Activated CD4-positive, alpha-beta memory T cell treated with anti-CD3 and anti-CD28 coated beads, Interleukin-2, amount 10 ng/mL, durations not matched to agents 7 days and 5 days (primary cell): ENCODE results near the gene CPNE8. TPM values are rescaled to one million over a fixed set of nuclear protein-coding genes. Genes with fewer than 3 reads are reported as not detected.

Experiments used
- CTCF ChIA-PET: fragments of 350-600 bp; sonication (Branson Sonifier 250); formaldehyde crosslinking; loops from one replicate; lab custom pipeline; 2021; ENCODE audit warnings: antibody characterized with exemption, inconsistent platforms; lab: Charles Lee
- POLR2A ChIA-PET: fragments of 350-600 bp; sonication (Branson Sonifier 250); formaldehyde crosslinking; loops from one replicate; lab custom pipeline; 2021; ENCODE audit warnings: antibody characterized with exemption; lab: Charles Lee
- DNase-seq: peaks from one replicate; pipeline ENCODE4 v3.0.0-alpha.2; 2020
- H3K27ac Mint-ChIP-seq: one replicate; pipeline ENCODE4 v1.8.0; 2021; ENCODE audit warnings: mild to moderate bottlenecking, mixed read lengths
- H3K27me3 Mint-ChIP-seq: one replicate; pipeline ENCODE4 v1.8.0; 2021; ENCODE audit warnings: mixed read lengths
- H3K36me3 Mint-ChIP-seq: one replicate; pipeline ENCODE4 v1.8.0; 2021; ENCODE audit warnings: low read depth, mixed read lengths
- H3K4me1 Mint-ChIP-seq: one replicate; pipeline ENCODE4 v1.8.0; 2021; ENCODE audit warnings: mixed read lengths
- H3K4me3 Mint-ChIP-seq: one replicate; pipeline ENCODE4 v1.8.0; 2021; ENCODE audit warnings: mild to moderate bottlenecking, mixed read lengths
- H3K9me3 Mint-ChIP-seq: one replicate; pipeline ENCODE4 v1.8.0; 2021; ENCODE audit warnings: mixed read lengths
- total RNA-seq, 2 experiments: library from RNA; stranded (reverse); gene quantifications; one replicate each; pipeline ENCODE4 v1.2.3, GENCODE V29; 2021

The CPNE8 gene
- total RNA-seq, result 1 to 10 TPM; 4.2 to 4.6 TPM

GRCh38 chr12:38905480-38906351, at the start of gene CPNE8:
Gene CPNE8, minus strand, starts transcription at chr12:38905591. Its CDS starts 57 bp downstream, at chr12:38905534.
- H3K27me3 Mint-ChIP-seq, result peaks cover 21% of the 10 kb centered on the region
- ChIA-PET CTCF (interaction anchor here (0.6 to 2.7 kb wide), 13 partner anchors 10 to 588 kb away, joined by 3 to 19 read pairs (median 4); no protein-coding TSS in a partner anchor), POLR2A (interaction anchor here (0.6 kb wide), 1 partner anchor 723 kb away, joined by 3 read pairs; no protein-coding TSS in a partner anchor)
- DNase-seq, result peak; percentile 58
- H3K4me1 Mint-ChIP-seq, result peaks cover 30% of the 10 kb centered on the region
- peak within 1 kb of the TSS; percentile 83 for H3K27ac Mint-ChIP-seq
- H3K36me3 Mint-ChIP-seq, result no peaks in the 10 kb centered on the region
- H3K4me3 Mint-ChIP-seq, result peak within 1 kb of the TSS; percentile 86
- no peaks in the 10 kb centered on the region for H3K9me3 Mint-ChIP-seq

- no peaks in the 10 kb centered on the region for H3K27me3 Mint-ChIP-seq
- no peak overlapping the region for H3K27ac Mint-ChIP-seq
- no peaks in the 10 kb centered on the region for H3K36me3 Mint-ChIP-seq
- no peak for DNase-seq
- POLR2A ChIA-PET, result no interaction called here
- peaks cover 6% of the 10 kb centered on the region for H3K9me3 Mint-ChIP-seq
- CTCF ChIA-PET, result no interaction called here
- H3K4me3 Mint-ChIP-seq, result no peak overlapping the region
- no peaks in the 10 kb centered on the region for H3K4me1 Mint-ChIP-seq
These were observed 49.0 kb upstream of the CPNE8 start for GRCh38 chr12:38954238-38954873.

GRCh38 chr12:38949363-38949762, 44.0 kb upstream of the CPNE8 start:
- H3K4me3 Mint-ChIP-seq, result no peak overlapping the region
- no peaks in the 10 kb centered on the region for H3K4me1 Mint-ChIP-seq
- POLR2A ChIA-PET, result no interaction called here
- H3K9me3 Mint-ChIP-seq, result no peaks in the 10 kb centered on the region
- H3K27ac Mint-ChIP-seq, result no peak overlapping the region
- CTCF ChIA-PET, result no interaction called here
- no peak for DNase-seq
- H3K36me3 Mint-ChIP-seq, result no peaks in the 10 kb centered on the region
- no peaks in the 10 kb centered on the region for H3K27me3 Mint-ChIP-seq

DNA sequence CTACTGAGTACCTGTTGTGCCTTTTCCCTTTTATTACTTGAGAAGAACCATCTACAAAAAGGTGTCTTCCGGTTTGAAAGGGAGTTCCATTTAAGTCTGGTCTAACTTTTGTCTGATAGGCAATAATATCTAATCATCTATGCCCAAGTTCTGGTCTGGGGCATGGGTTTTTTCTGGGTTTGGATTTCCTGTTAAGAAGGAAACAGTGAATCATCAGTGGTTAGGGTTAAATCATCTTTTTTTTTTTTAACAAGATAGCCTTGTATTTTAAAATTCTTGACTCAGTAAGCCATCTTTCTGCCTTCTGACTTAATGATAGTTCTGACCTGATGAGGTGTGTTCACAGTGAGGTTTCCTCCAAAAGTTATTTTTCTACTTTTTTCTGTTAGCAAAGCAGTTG, 29.3 kb upstream of the CPNE8 start:
- Mint-ChIP-seq H3K36me3 (no peaks in the 10 kb centered on the region), H3K4me3 (no peak overlapping the region), H3K27ac (no peak overlapping the region), H3K27me3 (no peaks in the 10 kb centered on the region), H3K9me3 (no peaks in the 10 kb centered on the region), H3K4me1 (peaks cover 8% of the 10 kb centered on the region)
- ChIA-PET POLR2A (no interaction called here), CTCF (no interaction called here)
- no peak for DNase-seq

GRCh38 chr12:38934078-38934584, 28.7 kb upstream of the CPNE8 start:
- Mint-ChIP-seq H3K9me3 (no peaks in the 10 kb centered on the region), H3K4me1 (peaks cover 8% of the 10 kb centered on the region), H3K36me3 (no peaks in the 10 kb centered on the region), H3K27ac (no peak overlapping the region), H3K27me3 (no peaks in the 10 kb centered on the region), H3K4me3 (no peak overlapping the region)
- no peak for DNase-seq
- POLR2A ChIA-PET, result no interaction called here
- CTCF ChIA-PET, result interaction anchor here (1.6 kb wide), 1 partner anchor 28 kb away, joined by 7 read pairs; no protein-coding TSS in a partner anchor

GRCh38 chr12:38932320-38932719, 26.9 kb upstream of the CPNE8 start:
- no peaks in the 10 kb centered on the region for H3K9me3 Mint-ChIP-seq
- POLR2A ChIA-PET, result no interaction called here
- peaks cover 8% of the 10 kb centered on the region for H3K4me1 Mint-ChIP-seq
- no peak for DNase-seq
- no peaks in the 10 kb centered on the region for H3K36me3 Mint-ChIP-seq
- CTCF ChIA-PET, result interaction anchor here (1.0 kb wide), 1 partner anchor 11 kb away, joined by 5 read pairs; no protein-coding TSS in a partner anchor
- H3K27me3 Mint-ChIP-seq, result peaks cover 2% of the 10 kb centered on the region
- H3K27ac Mint-ChIP-seq, result no peak overlapping the region
- H3K4me3 Mint-ChIP-seq, result no peak overlapping the region

GRCh38 chr12:38931461-38931860, 26.1 kb upstream of the CPNE8 start:
- H3K27me3 Mint-ChIP-seq, result peaks cover 2% of the 10 kb centered on the region
- CTCF ChIA-PET, result interaction anchor here (1.0 kb wide), 1 partner anchor 10 kb away, joined by 5 read pairs; no protein-coding TSS in a partner anchor
- H3K4me3 Mint-ChIP-seq, result no peak overlapping the region
- no peak for DNase-seq
- peaks cover 8% of the 10 kb centered on the region for H3K4me1 Mint-ChIP-seq
- H3K27ac Mint-ChIP-seq, result no peak overlapping the region
- no peaks in the 10 kb centered on the region for H3K9me3 Mint-ChIP-seq
- POLR2A ChIA-PET, result no interaction called here
- H3K36me3 Mint-ChIP-seq, result no peaks in the 10 kb centered on the region

- POLR2A ChIA-PET, result no interaction called here
- Mint-ChIP-seq H3K4me3 (no peak overlapping the region), H3K9me3 (no peaks in the 10 kb centered on the region), H3K36me3 (no peaks in the 10 kb centered on the region), H3K27ac (no peak overlapping the region), H3K27me3 (peaks cover 2% of the 10 kb centered on the region), H3K4me1 (peaks cover 8% of the 10 kb centered on the region)
- DNase-seq, result no peak
- CTCF ChIA-PET, result no interaction called here
These were observed 25.6 kb upstream of the CPNE8 start for GRCh38 chr12:38930990-38931389.

DNA sequence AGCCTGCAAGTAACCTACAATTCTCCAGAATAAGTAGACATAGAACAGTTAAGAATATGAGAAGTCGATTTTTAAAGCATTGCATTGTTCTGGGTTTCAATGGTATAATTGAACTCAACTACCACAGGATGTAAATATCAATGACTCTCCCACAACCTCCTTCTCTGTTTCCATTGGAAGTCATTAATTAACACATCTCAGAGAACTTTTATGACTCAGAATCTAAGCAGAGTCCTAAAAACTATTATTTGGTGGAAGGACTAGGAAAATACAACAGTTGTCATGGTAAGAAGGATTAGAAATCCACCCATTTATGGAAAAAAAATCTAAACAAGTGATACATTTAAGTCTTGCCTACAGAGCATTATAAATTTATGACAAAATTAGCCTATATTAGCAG, 21.1 kb upstream of the CPNE8 start:
- Mint-ChIP-seq H3K36me3 (no peaks in the 10 kb centered on the region), H3K27ac (no peak overlapping the region), H3K4me3 (no peak overlapping the region), H3K9me3 (no peaks in the 10 kb centered on the region), H3K4me1 (no peaks in the 10 kb centered on the region), H3K27me3 (peaks cover 2% of the 10 kb centered on the region)
- no peak for DNase-seq
- CTCF ChIA-PET, result no interaction called here
- POLR2A ChIA-PET, result no interaction called here

GRCh38 chr12:38921025-38921677, 15.8 kb upstream of the CPNE8 start:
- H3K27me3 Mint-ChIP-seq, result no peaks in the 10 kb centered on the region
- H3K27ac Mint-ChIP-seq, result no peak overlapping the region
- no peaks in the 10 kb centered on the region for H3K9me3 Mint-ChIP-seq
- ChIA-PET POLR2A (no interaction called here), CTCF (interaction anchor here (0.6 to 2.4 kb wide), 11 partner anchors 9 to 353 kb away, joined by 3 to 14 read pairs (median 5); partner anchors contain the start of gene CPNE8)
- no peak overlapping the region for H3K4me3 Mint-ChIP-seq
- no peaks in the 10 kb centered on the region for H3K36me3 Mint-ChIP-seq
- peak; percentile 30 for DNase-seq
- H3K4me1 Mint-ChIP-seq, result no peaks in the 10 kb centered on the region

DNA sequence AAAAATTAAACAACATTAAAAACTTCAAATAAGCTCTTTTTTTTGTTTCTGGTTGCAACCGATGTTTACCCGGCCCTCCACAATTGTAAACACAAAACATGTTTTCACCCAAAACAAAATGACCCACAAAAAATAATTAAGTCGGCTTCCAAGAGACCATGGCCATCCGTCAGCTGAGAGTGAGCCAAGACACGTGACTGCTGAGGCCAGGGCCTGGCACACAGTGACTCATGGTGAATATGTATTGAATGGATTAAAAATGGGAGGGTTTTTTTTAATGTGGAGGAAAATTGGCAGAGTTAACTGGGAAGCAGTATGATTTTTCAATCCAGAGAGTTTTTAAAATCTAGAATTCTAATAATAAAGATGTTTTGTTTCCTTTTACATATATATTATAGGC, 13.8 kb upstream of the CPNE8 start:
- H3K4me1 Mint-ChIP-seq, result no peaks in the 10 kb centered on the region
- H3K36me3 Mint-ChIP-seq, result no peaks in the 10 kb centered on the region
- H3K27me3 Mint-ChIP-seq, result no peaks in the 10 kb centered on the region
- no peak overlapping the region for H3K27ac Mint-ChIP-seq
- POLR2A ChIA-PET, result no interaction called here
- CTCF ChIA-PET, result no interaction called here
- no peak overlapping the region for H3K4me3 Mint-ChIP-seq
- no peaks in the 10 kb centered on the region for H3K9me3 Mint-ChIP-seq
- no peak for DNase-seq

- POLR2A ChIA-PET, result no interaction called here
These were observed 10.2 kb upstream of the CPNE8 start for GRCh38 chr12:38915429-38916182.

More at GRCh38 chr12:38915429-38916182, 10.2 kb upstream of the CPNE8 start:
- CTCF ChIA-PET, result interaction anchor here (1.4 kb wide), 1 partner anchor 9 kb away, joined by 11 read pairs; no protein-coding TSS in a partner anchor
- Mint-ChIP-seq H3K4me3 (no peak overlapping the region), H3K27me3 (no peaks in the 10 kb centered on the region), H3K9me3 (no peaks in the 10 kb centered on the region), H3K27ac (no peak overlapping the region), H3K4me1 (no peaks in the 10 kb centered on the region), H3K36me3 (no peaks in the 10 kb centered on the region)
- no peak for DNase-seq
